ENCODE measurements around the gene VWCE.

DNA sequence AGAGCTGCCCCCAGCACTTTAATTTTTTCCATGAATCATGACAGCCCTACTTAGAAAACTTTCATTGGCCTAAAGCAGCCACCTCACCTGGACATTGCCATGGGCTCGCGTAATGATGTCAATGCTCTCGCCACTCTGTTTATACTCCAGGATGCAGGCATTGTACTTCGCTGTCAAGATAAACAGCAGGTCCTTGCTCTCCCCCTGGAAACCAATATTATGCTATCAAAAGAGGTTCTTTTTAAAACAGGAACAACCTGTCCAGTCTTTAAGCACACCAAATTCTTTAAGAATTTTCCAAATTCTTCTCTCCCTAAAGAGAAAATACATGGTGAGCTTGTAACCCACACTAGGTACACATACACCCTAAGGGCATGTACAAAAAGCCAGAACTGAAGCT lies 34.8 kb upstream of the VWCE start:
- TF ChIP-seq, protein P1, sequence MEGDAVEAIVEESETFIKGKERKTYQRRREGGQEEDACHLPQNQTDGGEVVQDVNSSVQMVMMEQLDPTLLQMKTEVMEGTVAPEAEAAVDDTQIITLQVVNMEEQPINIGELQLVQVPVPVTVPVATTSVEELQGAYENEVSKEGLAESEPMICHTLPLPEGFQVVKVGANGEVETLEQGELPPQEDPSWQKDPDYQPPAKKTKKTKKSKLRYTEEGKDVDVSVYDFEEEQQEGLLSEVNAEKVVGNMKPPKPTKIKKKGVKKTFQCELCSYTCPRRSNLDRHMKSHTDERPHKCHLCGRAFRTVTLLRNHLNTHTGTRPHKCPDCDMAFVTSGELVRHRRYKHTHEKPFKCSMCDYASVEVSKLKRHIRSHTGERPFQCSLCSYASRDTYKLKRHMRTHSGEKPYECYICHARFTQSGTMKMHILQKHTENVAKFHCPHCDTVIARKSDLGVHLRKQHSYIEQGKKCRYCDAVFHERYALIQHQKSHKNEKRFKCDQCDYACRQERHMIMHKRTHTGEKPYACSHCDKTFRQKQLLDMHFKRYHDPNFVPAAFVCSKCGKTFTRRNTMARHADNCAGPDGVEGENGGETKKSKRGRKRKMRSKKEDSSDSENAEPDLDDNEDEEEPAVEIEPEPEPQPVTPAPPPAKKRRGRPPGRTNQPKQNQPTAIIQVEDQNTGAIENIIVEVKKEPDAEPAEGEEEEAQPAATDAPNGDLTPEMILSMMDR (IDR thresholded peaks at IDR 0.05), result no peak
- TF ChIP-seq POLR2AphosphoS5 (IDR thresholded peaks at IDR 0.05; ENCODE audit: insufficient read depth in 1 of 2, low read depth in 1 of 2), result no peak

Data from vagina (tissue), 2 donors.